Measurements from ENCODE around the gene HAS3.

The HAS3 gene

GRCh38 chr16:69095193-69095592 lies 10.3 kb upstream of the HAS3 start:
- Histone ChIP-seq H3K27ac (ENCODE audit: low read depth, low read length) (no peak overlapping the region), H3K4me1 (ENCODE audit: insufficient read depth, low read length) (no peaks in the 10 kb centered on the region), H3K9ac (ENCODE audit: low read length) (no peak overlapping the region), H3K4me3 (ENCODE audit: low read depth in 1 of 2, low read length in 2 of 2) (no peak overlapping the region), H3K27me3 (ENCODE audit: control insufficient read depth in 1 of 2, insufficient read depth in 2 of 2, low read length in 2 of 2) (no peaks in the 10 kb centered on the region), H3K36me3 (ENCODE audit: insufficient read depth, low read length) (no peaks in the 10 kb centered on the region), H3K9me3 (ENCODE audit: low read length) (no peaks in the 10 kb centered on the region)

DNA sequence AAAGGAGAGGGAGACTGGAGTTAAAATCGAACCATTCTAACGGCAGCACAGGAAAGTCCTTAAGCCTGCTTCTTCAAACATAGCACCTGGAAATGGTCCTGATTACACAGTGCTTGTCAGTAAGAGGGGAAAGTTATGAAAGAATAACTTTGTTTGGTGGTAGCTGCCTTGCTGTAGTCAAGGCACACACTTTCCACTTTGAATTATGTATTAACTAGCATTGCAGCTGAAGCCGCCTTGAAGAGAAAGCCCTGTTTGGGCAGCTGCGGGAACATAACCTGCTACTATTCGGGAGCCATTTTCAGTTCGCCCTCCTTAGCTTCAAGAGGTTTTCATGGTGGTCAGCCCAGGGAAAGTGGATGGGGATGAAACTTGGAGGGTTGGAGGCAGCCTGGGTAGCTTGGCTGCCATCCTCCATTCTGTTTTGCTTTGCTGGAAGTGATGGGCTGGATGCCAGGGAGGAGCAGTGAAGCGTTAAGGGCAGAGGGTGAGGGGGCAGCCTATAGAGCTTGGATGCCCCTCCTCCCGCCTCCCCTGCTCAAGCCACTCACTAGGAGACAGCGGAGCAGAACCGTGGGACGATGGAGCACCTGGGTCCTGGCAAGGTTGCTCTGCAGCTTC lies 5.3 kb upstream of the HAS3 start:
- H3K9ac ChIP-seq (ENCODE audit: low read length), result no peak overlapping the region
- no peaks in the 10 kb centered on the region for H3K9me3 ChIP-seq (ENCODE audit: low read length)
- H3K36me3 ChIP-seq (ENCODE audit: insufficient read depth, low read length), result no peaks in the 10 kb centered on the region
- H3K4me3 ChIP-seq (ENCODE audit: low read depth in 1 of 2, low read length in 2 of 2), result no peak overlapping the region
- H3K27me3 ChIP-seq (ENCODE audit: control insufficient read depth in 1 of 2, insufficient read depth in 2 of 2, low read length in 2 of 2), result peaks cover 0 to 1% of the 10 kb centered on the region in 2 donors
- H3K4me1 ChIP-seq (ENCODE audit: insufficient read depth, low read length), result peaks cover 1% of the 10 kb centered on the region
- no peak overlapping the region for H3K27ac ChIP-seq (ENCODE audit: low read depth, low read length)

DNA sequence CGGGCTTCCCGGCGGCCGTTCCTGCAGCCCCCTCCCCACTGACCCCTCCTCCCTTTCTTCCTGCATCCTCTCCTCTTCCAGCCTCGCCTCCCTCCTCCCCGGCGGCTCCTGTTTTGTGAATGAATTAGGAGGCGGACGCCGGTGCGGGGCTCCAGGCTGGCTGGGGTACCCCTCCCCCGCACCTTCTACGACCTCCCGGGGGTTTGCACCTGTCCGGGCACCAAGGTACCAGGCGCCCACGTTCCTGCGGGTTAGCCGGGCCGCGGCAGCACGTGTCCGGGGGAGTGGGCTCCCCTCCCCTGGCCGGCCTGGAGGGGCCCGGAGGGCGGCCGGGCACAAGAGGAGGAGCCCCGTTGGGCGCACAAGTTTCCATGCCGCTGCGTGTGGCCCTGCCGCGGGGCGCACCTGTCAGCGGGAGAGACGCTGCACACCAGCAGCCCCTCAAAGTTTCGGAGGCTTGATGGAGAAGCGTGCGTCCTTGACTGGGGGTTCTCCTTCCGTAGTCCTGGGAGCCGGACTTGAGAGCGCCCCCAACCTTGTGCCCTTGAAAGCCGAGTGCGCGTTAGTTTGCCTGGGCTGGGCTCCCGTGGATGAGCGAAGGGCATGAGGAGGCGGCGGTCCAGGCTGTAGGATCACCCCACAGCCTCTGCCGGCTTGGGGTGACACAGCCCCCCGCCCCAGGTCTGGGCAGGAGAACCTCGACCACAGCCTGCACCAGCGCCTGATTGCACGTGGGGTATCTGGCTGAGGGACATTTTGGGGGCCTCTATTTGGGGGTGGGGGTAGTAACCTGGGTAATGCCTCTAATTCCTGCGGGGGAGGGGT lies 1.2 kb downstream of the HAS3 start:
- H3K27me3 ChIP-seq (ENCODE audit: control insufficient read depth in 1 of 2, insufficient read depth in 2 of 2, low read length in 2 of 2), result peaks cover 6 to 31% of the 10 kb centered on the region in 2 donors
- H3K4me3 ChIP-seq (ENCODE audit: low read depth in 1 of 2, low read length in 2 of 2), result peak overlapping the region; percentile 42 to 45
- H3K9me3 ChIP-seq (ENCODE audit: low read length), result no peaks in the 10 kb centered on the region
- H3K27ac ChIP-seq (ENCODE audit: low read depth, low read length), result no peak overlapping the region
- peaks cover 24% of the 10 kb centered on the region for H3K4me1 ChIP-seq (ENCODE audit: insufficient read depth, low read length)
- peaks cover 5% of the 10 kb centered on the region for H3K36me3 ChIP-seq (ENCODE audit: insufficient read depth, low read length)
- H3K9ac ChIP-seq (ENCODE audit: low read length), result no peak overlapping the region

GRCh38 chr16:69107316-69107962 lies 2.0 kb downstream of the HAS3 start:
- Histone ChIP-seq H3K4me1 (ENCODE audit: insufficient read depth, low read length) (peaks cover 24% of the 10 kb centered on the region), H3K27ac (ENCODE audit: low read depth, low read length) (no peak overlapping the region), H3K9ac (ENCODE audit: low read length) (no peak overlapping the region), H3K4me3 (ENCODE audit: low read depth in 1 of 2, low read length in 2 of 2) (peak overlapping the region; percentile 34 to 45), H3K9me3 (ENCODE audit: low read length) (no peaks in the 10 kb centered on the region), H3K36me3 (ENCODE audit: insufficient read depth, low read length) (peaks cover 5% of the 10 kb centered on the region), H3K27me3 (ENCODE audit: control insufficient read depth in 1 of 2, insufficient read depth in 2 of 2, low read length in 2 of 2) (peaks cover 6 to 31% of the 10 kb centered on the region in 2 donors)

- H3K4me3 ChIP-seq (ENCODE audit: low read depth in 1 of 2, low read length in 2 of 2), result peak overlapping the region; percentile 34 to 45
- H3K9ac ChIP-seq (ENCODE audit: low read length), result no peak overlapping the region
- no peaks in the 10 kb centered on the region for H3K9me3 ChIP-seq (ENCODE audit: low read length)
- peaks cover 9% of the 10 kb centered on the region for H3K36me3 ChIP-seq (ENCODE audit: insufficient read depth, low read length)
- H3K4me1 ChIP-seq (ENCODE audit: insufficient read depth, low read length), result peaks cover 24% of the 10 kb centered on the region
- peaks cover 6 to 31% of the 10 kb centered on the region in 2 donors for H3K27me3 ChIP-seq (ENCODE audit: control insufficient read depth in 1 of 2, insufficient read depth in 2 of 2, low read length in 2 of 2)
- no peak overlapping the region for H3K27ac ChIP-seq (ENCODE audit: low read depth, low read length)
Observed at GRCh38 chr16:69108064-69108904, 2.8 kb downstream of the HAS3 start.

GRCh38 chr16:69108905-69109252 lies 3.4 kb downstream of the HAS3 start:
- H3K4me3 ChIP-seq (ENCODE audit: low read depth in 1 of 2, low read length in 2 of 2), result no peak overlapping the region
- H3K4me1 ChIP-seq (ENCODE audit: insufficient read depth, low read length), result peaks cover 24% of the 10 kb centered on the region
- H3K9me3 ChIP-seq (ENCODE audit: low read length), result no peaks in the 10 kb centered on the region
- H3K9ac ChIP-seq (ENCODE audit: low read length), result no peak overlapping the region
- H3K36me3 ChIP-seq (ENCODE audit: insufficient read depth, low read length), result peaks cover 10% of the 10 kb centered on the region
- no peak overlapping the region for H3K27ac ChIP-seq (ENCODE audit: low read depth, low read length)
- peaks cover 6 to 31% of the 10 kb centered on the region in 2 donors for H3K27me3 ChIP-seq (ENCODE audit: control insufficient read depth in 1 of 2, insufficient read depth in 2 of 2, low read length in 2 of 2)

- Histone ChIP-seq H3K9ac (ENCODE audit: low read length) (no peak overlapping the region), H3K4me3 (ENCODE audit: low read depth in 1 of 2, low read length in 2 of 2) (no peak overlapping the region), H3K27ac (ENCODE audit: low read depth, low read length) (no peak overlapping the region), H3K27me3 (ENCODE audit: control insufficient read depth in 1 of 2, insufficient read depth in 2 of 2, low read length in 2 of 2) (peaks cover 6 to 31% of the 10 kb centered on the region in 2 donors), H3K36me3 (ENCODE audit: insufficient read depth, low read length) (peaks cover 16% of the 10 kb centered on the region), H3K4me1 (ENCODE audit: insufficient read depth, low read length) (peaks cover 24% of the 10 kb centered on the region), H3K9me3 (ENCODE audit: low read length) (no peaks in the 10 kb centered on the region)
Observed at GRCh38 chr16:69109486-69110270, 4.2 kb downstream of the HAS3 start.

DNA sequence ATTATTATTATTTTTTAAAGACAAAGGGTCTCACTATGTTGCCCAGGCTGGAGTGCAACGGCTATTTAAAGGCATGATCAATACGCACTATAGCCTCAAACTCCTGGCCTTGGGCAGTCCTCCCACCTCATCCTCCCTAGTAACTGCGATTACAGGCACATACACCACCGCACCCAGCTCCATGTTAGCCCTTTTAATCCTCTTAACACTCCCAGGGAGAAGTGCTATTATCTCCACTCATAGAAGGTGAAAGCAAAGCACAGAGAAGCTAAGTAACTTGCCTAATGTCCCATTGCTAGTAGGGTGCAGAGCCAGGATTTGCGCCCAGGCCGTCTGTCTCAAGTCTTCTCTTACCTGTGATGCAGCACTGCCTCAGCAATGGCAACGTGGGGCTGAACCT lies 5.0 kb downstream of the HAS3 start:
- H3K4me1 ChIP-seq (ENCODE audit: insufficient read depth, low read length), result peaks cover 21% of the 10 kb centered on the region
- H3K9me3 ChIP-seq (ENCODE audit: low read length), result no peaks in the 10 kb centered on the region
- H3K4me3 ChIP-seq (ENCODE audit: low read depth in 1 of 2, low read length in 2 of 2), result no peak overlapping the region
- peaks cover 3 to 31% of the 10 kb centered on the region in 2 donors for H3K27me3 ChIP-seq (ENCODE audit: control insufficient read depth in 1 of 2, insufficient read depth in 2 of 2, low read length in 2 of 2)
- H3K9ac ChIP-seq (ENCODE audit: low read length), result no peak overlapping the region
- H3K36me3 ChIP-seq (ENCODE audit: insufficient read depth, low read length), result peaks cover 21% of the 10 kb centered on the region
- no peak overlapping the region for H3K27ac ChIP-seq (ENCODE audit: low read depth, low read length)

GRCh38 chr16:69111216-69111875 lies 5.9 kb downstream of the HAS3 start:
- Histone ChIP-seq H3K4me1 (ENCODE audit: insufficient read depth, low read length) (peaks cover 18% of the 10 kb centered on the region), H3K4me3 (ENCODE audit: low read depth in 1 of 2, low read length in 2 of 2) (no peak overlapping the region), H3K27ac (ENCODE audit: low read depth, low read length) (no peak overlapping the region), H3K9ac (ENCODE audit: low read length) (no peak overlapping the region), H3K9me3 (ENCODE audit: low read length) (no peaks in the 10 kb centered on the region), H3K36me3 (ENCODE audit: insufficient read depth, low read length) (peaks cover 29% of the 10 kb centered on the region), H3K27me3 (ENCODE audit: control insufficient read depth in 1 of 2, insufficient read depth in 2 of 2, low read length in 2 of 2) (peaks cover 0 to 31% of the 10 kb centered on the region in 2 donors)

GRCh38 chr16:69111876-69112230 lies 6.4 kb downstream of the HAS3 start:
- Histone ChIP-seq H3K4me1 (ENCODE audit: insufficient read depth, low read length) (peaks cover 15% of the 10 kb centered on the region), H3K27me3 (ENCODE audit: control insufficient read depth in 1 of 2, insufficient read depth in 2 of 2, low read length in 2 of 2) (peaks cover 0 to 26% of the 10 kb centered on the region in 2 donors), H3K4me3 (ENCODE audit: low read depth in 1 of 2, low read length in 2 of 2) (no peak overlapping the region), H3K9ac (ENCODE audit: low read length) (no peak overlapping the region), H3K9me3 (ENCODE audit: low read length) (no peaks in the 10 kb centered on the region), H3K36me3 (ENCODE audit: insufficient read depth, low read length) (peaks cover 29% of the 10 kb centered on the region), H3K27ac (ENCODE audit: low read depth, low read length) (no peak overlapping the region)
